ENCODE measurements around the gene NABP1.

NABP1 gene

DNA sequence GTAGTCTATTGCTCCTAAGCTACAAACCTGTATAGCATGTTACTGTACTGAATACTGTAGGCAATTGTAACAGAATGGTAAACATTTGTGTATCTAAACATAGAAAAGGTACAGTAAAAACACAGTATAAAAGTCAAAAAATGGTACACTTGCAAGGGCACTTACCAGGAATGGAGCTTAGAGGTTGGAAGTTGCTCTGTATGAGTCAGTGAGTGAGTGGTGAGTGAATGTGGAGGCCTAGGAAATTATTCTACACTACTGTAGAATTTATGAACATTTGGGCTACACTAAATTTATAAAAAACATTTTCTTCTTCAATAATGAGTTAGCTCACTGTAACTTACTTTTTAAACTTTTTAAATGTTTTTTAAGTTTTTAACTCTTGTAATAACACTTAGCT lies 19.0 kb downstream of the NABP1 start:
- TF ChIP-seq CTCF (IDR thresholded peaks at IDR 0.05): no peak

DNA sequence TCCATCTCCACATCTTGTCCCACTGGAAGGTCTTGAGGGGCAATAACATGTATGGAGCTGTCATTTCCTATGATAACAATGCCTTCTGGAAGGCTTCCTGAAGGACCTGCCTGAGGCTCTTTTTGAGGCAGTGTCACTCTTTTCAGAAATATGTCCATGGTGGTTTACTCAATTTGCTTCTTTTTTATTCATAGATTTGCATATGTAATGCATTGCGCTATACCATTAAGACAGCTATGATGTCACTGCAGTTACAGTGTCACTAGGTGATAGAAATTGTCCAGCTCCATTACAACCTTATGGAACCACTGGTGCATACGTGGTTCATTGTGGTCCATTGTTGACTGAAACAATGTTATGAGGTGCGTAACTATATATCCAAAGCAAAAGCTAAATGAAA lies 19.9 kb downstream of the NABP1 start:
- TF ChIP-seq CTCF (IDR thresholded peaks at IDR 0.05): no peak

DNA sequence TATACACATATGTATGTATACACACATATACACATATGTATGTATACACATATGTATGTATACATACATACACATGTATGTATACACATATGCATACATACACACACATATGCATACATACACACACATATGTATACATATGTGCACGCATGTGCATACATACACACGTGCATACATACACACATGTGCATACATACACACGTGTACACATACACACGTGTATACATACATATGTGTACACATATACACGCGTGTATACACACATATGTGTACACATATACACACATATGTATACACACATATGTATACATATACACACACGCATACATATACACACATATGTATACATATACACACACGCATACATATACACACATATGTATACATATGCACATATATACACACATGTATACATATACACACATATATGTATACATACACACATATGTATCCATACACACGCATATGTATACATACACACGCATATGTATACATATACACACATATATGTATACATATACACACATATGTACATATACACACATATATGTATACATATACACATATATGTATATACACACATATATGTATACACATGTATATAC lies 21.5 kb downstream of the NABP1 start:
- TF ChIP-seq CTCF (IDR thresholded peaks at IDR 0.05): no peak

GRCh38 chr2:191701029-191701428 lies 23.1 kb downstream of the NABP1 start:
- no peak for TF ChIP-seq CTCF (IDR thresholded peaks at IDR 0.05)

GRCh38 chr2:191701696-191702095 lies 23.8 kb downstream of the NABP1 start:
- no peak for TF ChIP-seq CTCF (IDR thresholded peaks at IDR 0.05)

- TF ChIP-seq CTCF (IDR thresholded peaks at IDR 0.05): no peak
Measured at GRCh38 chr2:191703079-191703725, 25.3 kb downstream of the NABP1 start.

DNA sequence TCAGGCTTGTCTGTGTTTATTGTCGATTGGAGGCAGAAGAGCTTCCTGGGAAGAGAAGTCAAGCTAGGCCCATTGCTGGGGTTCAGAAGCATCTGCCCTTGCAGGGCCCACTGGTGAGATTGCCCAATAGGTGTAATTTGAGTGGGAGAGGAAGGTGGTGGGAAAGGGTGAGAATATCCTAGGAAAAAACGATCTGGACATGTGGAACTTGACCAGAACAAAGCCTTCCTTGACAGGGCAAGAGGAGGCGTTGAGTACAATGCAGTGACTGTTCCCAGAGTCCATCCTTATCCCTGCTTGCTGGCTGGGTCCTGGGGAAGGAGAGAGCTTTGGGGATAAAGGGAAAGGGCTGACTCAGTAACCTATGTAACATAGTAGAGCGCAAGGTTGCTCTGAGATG lies 27.1 kb downstream of the NABP1 start:
- TF ChIP-seq CTCF (IDR thresholded peaks at IDR 0.05): no peak

DNA sequence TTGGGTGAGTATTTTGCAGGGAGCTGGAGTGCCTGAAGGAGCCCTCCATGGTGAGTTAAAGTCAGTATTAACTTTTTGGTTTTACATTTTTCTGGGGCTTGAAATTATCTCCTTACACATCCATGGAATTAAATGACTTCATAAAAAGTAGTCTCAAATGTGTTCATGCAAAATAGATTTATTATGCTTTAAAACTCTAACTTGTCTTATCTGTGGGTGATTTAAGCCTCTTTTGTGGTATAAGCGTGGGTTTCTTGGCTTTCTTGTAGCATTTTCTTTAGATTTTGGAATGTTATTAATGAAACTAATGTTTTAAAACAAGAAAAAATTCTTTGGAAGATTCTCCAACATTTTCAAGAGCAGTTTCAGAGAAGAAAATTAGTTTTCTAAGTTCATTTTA lies 27.8 kb downstream of the NABP1 start:
- TF ChIP-seq CTCF (IDR thresholded peaks at IDR 0.05): no peak

All from LNCAP (cell line).